Right lobe of liver (tissue), 4 donors: ENCODE data around the gene TBXAS1.

Experiments used
- POLR2A ChIP-seq: fragments of 450-650 bp; IDR thresholded peaks from one replicate; pipeline ENCODE4 v1.6.1; 2017; ENCODE audit warnings: antibody characterized with exemption, mild to moderate bottlenecking
- TF ChIP-seq, protein P1 (sequence below), 4 donors: fragments of 200-600 bp in 3 of 4; fragments of 450-650 bp in 1 of 4; IDR thresholded peaks; one replicate each; pipeline versions ENCODE4 v1.5.1 to v1.8.0; 2016 to 2022; ENCODE audit warnings: antibody characterized with exemption in 4 of 4, mild to moderate bottlenecking in 2 of 4
- donor health status: DM: no; HTN: no; CAD: no.
- donor health status: DM: no; HTN: no; CAD: no.
- donor health status: DM: no; HTN: yes; CAD: no.

DNA sequence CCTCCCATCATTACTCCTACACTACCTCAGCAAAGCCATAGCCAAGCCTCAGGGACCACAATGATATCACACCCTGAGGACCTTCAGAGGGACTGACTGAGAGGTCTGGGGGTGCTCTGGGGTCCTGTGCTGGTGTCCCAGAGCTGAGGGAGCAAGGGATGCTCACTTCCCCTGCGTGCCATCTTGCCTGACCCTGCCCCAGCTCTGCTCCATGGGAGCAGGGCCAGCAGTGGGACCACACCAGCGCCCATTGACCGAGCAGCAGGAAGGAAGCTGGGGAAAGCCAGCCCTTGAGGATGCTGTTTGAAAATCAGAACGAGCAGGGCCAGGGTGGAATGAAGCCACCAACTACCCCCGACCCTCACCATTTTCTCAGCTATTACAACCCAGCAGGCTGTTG lies 130.7 kb downstream of the TBXAS1 start:
- TF ChIP-seq, protein P1, sequence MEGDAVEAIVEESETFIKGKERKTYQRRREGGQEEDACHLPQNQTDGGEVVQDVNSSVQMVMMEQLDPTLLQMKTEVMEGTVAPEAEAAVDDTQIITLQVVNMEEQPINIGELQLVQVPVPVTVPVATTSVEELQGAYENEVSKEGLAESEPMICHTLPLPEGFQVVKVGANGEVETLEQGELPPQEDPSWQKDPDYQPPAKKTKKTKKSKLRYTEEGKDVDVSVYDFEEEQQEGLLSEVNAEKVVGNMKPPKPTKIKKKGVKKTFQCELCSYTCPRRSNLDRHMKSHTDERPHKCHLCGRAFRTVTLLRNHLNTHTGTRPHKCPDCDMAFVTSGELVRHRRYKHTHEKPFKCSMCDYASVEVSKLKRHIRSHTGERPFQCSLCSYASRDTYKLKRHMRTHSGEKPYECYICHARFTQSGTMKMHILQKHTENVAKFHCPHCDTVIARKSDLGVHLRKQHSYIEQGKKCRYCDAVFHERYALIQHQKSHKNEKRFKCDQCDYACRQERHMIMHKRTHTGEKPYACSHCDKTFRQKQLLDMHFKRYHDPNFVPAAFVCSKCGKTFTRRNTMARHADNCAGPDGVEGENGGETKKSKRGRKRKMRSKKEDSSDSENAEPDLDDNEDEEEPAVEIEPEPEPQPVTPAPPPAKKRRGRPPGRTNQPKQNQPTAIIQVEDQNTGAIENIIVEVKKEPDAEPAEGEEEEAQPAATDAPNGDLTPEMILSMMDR (IDR thresholded peaks at IDR 0.05): no peak
- TF ChIP-seq POLR2A: no peak
